Mucosa of stomach (tissue), 1 donor: ENCODE measurements around the gene ERO1A.

ENCODE experiments used
- H3K27me3 ChIP-seq: one replicate; pipeline ENCODE4 v1.7.0; 2013; ENCODE audit warnings: mild to moderate bottlenecking, low read length; ENCODE audit not compliant: control insufficient read depth, insufficient read depth
- H3K36me3 ChIP-seq: one replicate; pipeline ENCODE4 v1.7.0; 2013; ENCODE audit warnings: low read length; ENCODE audit not compliant: control insufficient read depth, insufficient read depth
- H3K4me1 ChIP-seq: one replicate; pipeline ENCODE4 v1.7.0; 2013; ENCODE audit warnings: mild to moderate bottlenecking, low read length; ENCODE audit not compliant: control insufficient read depth, insufficient read depth
- H3K4me3 ChIP-seq: one replicate; pipeline ENCODE4 v1.7.0; 2013; ENCODE audit warnings: low read length
- H3K9ac ChIP-seq: one replicate; pipeline ENCODE4 v1.7.0; 2013; ENCODE audit warnings: mild to moderate bottlenecking, low read length, moderate library complexity
- H3K9me3 ChIP-seq: one replicate; pipeline ENCODE4 v1.7.0; 2013; ENCODE audit warnings: mild to moderate bottlenecking, low read length, moderate library complexity; ENCODE audit not compliant: control insufficient read depth
- donor health status: Pancreatic carcinoma.

ERO1A gene

DNA sequence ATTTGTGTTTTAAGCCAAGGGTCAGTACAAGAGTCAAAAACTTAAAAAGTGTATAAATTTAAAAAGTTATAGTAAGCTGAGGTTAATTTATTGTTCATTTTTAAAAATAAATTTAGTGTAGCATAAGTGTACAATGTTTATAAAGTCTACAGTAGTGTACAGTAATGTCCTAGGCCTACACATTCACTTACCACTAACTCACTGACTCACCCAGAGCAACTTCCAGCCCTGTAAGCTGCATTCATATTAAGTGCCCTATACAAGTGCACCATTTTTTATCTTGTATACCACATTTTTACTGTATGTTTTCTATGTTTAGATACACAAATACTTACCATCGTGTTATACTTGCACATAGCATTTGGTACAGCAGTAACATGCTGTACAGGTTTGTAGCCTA is 105.0 kb downstream of the ERO1A start:
- no peaks in the 10 kb centered on the region for H3K4me1 ChIP-seq
- no peaks in the 10 kb centered on the region for H3K36me3 ChIP-seq
- no peaks in the 10 kb centered on the region for H3K27me3 ChIP-seq
- no peak overlapping the region for H3K9ac ChIP-seq
- H3K9me3 ChIP-seq = no peaks in the 10 kb centered on the region
- no peak overlapping the region for H3K4me3 ChIP-seq
